HEK293 (cell line): ENCODE measurements around the gene TARS2.
A peak's percentile ranks its signal among the peaks of the same experiment; 100 is the strongest.

Source experiments
- CTCF ChIA-PET: fragments of 350-600 bp; formaldehyde crosslinking; extraction: SDS; loops from one replicate; lab custom pipeline; 2021; ENCODE audit warnings: antibody characterized with exemption; lab: Yijun Ruan, JAX
- POLR2A ChIA-PET: fragments of 300-600 bp; formaldehyde crosslinking; extraction: SDS; loops from one replicate; lab custom pipeline; 2020; ENCODE audit warnings: antibody characterized with exemption, inconsistent platforms; lab: Yijun Ruan, JAX
- H3K27ac ChIP-seq: fragments of 200-500 bp; sonication (Bioruptor generic); 2 replicates; pipeline ENCODE4 v1.5.1; 2014; ENCODE audit warnings: low read depth, low read length, control low read depth, inconsistent platforms; ENCODE audit errors: extremely low read depth
- H3K36me3 ChIP-seq, 2 experiments: fragments of 200-500 bp in 1 of 2; sonication (Bioruptor generic) in 1 of 2; 1 replicate in 1 of 2; 2 replicates in 1 of 2; pipeline ENCODE4 v1.5.1; 2014 to 2017; ENCODE audit warnings: inconsistent platforms in 2 of 2, low read length in 2 of 2; ENCODE audit not compliant: control insufficient read depth in 2 of 2, insufficient read depth in 1 of 2
- H3K4me1 ChIP-seq: fragments of 200-500 bp; sonication (Bioruptor generic); 2 replicates; pipeline ENCODE4 v1.5.1; 2014; ENCODE audit warnings: mild to moderate bottlenecking, low read length, inconsistent platforms; ENCODE audit not compliant: control insufficient read depth, insufficient read depth
- H3K4me3 ChIP-seq: 2 replicates; pipeline ENCODE4 v1.5.1; 2011; ENCODE audit warnings: low read depth, mild to moderate bottlenecking, control low read depth, low read length, moderate library complexity
- H3K9me3 ChIP-seq: fragments of 200-500 bp; sonication (Bioruptor generic); 2 replicates; pipeline ENCODE4 v1.5.1; 2014; ENCODE audit warnings: low read depth, low read length, inconsistent platforms; ENCODE audit not compliant: control insufficient read depth, insufficient read depth
- GLI4 ChIP-seq: fragments of 450-650 bp; formaldehyde crosslinking; IDR thresholded peaks from 2 replicates; pipeline ENCODE4 v1.5.1; 2016; ENCODE audit warnings: missing biosample characterization, missing genetic modification characterization
- PRDM1 ChIP-seq: fragments of 450-650 bp; formaldehyde crosslinking; IDR thresholded peaks from 2 replicates; pipeline ENCODE4; 2016; ENCODE audit warnings: missing biosample characterization, missing genetic modification characterization
- SP2 ChIP-seq: fragments of 450-650 bp; formaldehyde crosslinking; IDR thresholded peaks from 2 replicates; pipeline ENCODE4 v1.5.1; 2016; ENCODE audit warnings: missing biosample characterization, missing genetic modification characterization
- ZBTB1 ChIP-seq: fragments of 450-650 bp; formaldehyde crosslinking; IDR thresholded peaks from 2 replicates; pipeline ENCODE4 v1.5.1; 2016; ENCODE audit warnings: missing biosample characterization, missing genetic modification characterization
- ZBTB20 ChIP-seq: fragments of 450-650 bp; formaldehyde crosslinking; IDR thresholded peaks from 2 replicates; pipeline ENCODE4 v1.5.1; 2016; ENCODE audit warnings: missing biosample characterization, missing genetic modification characterization
- ZIC2 ChIP-seq: fragments of 450-650 bp; formaldehyde crosslinking; IDR thresholded peaks from 2 replicates; pipeline ENCODE4 v1.5.1; 2016; ENCODE audit warnings: missing biosample characterization, missing genetic modification characterization
- ZNF311 ChIP-seq: fragments of 450-650 bp; formaldehyde crosslinking; IDR thresholded peaks from 2 replicates; pipeline ENCODE4 v1.5.1; 2017; ENCODE audit warnings: missing biosample characterization, missing genetic modification characterization, borderline replicate concordance
- ZNF37A ChIP-seq: fragments of 450-650 bp; IDR thresholded peaks from 2 replicates; pipeline ENCODE4 v1.5.1; 2018; ENCODE audit warnings: missing biosample characterization, missing genetic modification characterization
- ZNF423 ChIP-seq: fragments of 450-650 bp; formaldehyde crosslinking; IDR thresholded peaks from 2 replicates; pipeline ENCODE4 v1.5.1; 2016; ENCODE audit warnings: missing biosample characterization, missing genetic modification characterization
- ZNF560 ChIP-seq: fragments of 450-650 bp; formaldehyde crosslinking; IDR thresholded peaks from 2 replicates; pipeline ENCODE4 v1.5.1; 2017; ENCODE audit warnings: missing biosample characterization, missing genetic modification characterization, borderline replicate concordance
- ZNF621 ChIP-seq: fragments of 450-650 bp; formaldehyde crosslinking; IDR thresholded peaks from 2 replicates; pipeline ENCODE4 v1.5.1; 2017; ENCODE audit warnings: missing biosample characterization, missing genetic modification characterization
- ZNF624 ChIP-seq: fragments of 450-650 bp; formaldehyde crosslinking; IDR thresholded peaks from 2 replicates; pipeline ENCODE4 v1.5.1; 2017; ENCODE audit warnings: missing biosample characterization, missing genetic modification characterization
- ZNF654 ChIP-seq: fragments of 450-650 bp; formaldehyde crosslinking; IDR thresholded peaks from 2 replicates; pipeline ENCODE4 v1.5.1; 2016; ENCODE audit warnings: low read depth, missing biosample characterization, missing genetic modification characterization
- ZNF701 ChIP-seq: fragments of 450-650 bp; formaldehyde crosslinking; IDR thresholded peaks from 2 replicates; pipeline ENCODE4 v1.5.1; 2016; ENCODE audit warnings: missing biosample characterization, missing genetic modification characterization
- ZNF791 ChIP-seq: fragments of 450-650 bp; formaldehyde crosslinking; IDR thresholded peaks from 2 replicates; pipeline ENCODE4 v1.5.1; 2016; ENCODE audit warnings: missing biosample characterization, missing genetic modification characterization
- TF ChIP-seq, protein P1 (sequence below): fragments of 450-650 bp; formaldehyde crosslinking; conservative IDR thresholded peaks from 2 replicates; pipeline ENCODE4 v1.5.1; 2016; ENCODE audit warnings: low read depth, missing biosample characterization, missing genetic modification characterization
- TF ChIP-seq, protein P2 (sequence below): fragments of 450-650 bp; formaldehyde crosslinking; optimal IDR thresholded peaks from 2 replicates; pipeline ENCODE3; 2016; ENCODE audit warnings: missing biosample characterization, mild to moderate bottlenecking, missing genetic modification characterization
- TF ChIP-seq, protein P3 (sequence below): fragments of 450-650 bp; formaldehyde crosslinking; IDR thresholded peaks from 2 replicates; pipeline ENCODE4 v1.5.1; 2017; ENCODE audit warnings: missing biosample characterization, missing genetic modification characterization

The TARS2 gene

DNA sequence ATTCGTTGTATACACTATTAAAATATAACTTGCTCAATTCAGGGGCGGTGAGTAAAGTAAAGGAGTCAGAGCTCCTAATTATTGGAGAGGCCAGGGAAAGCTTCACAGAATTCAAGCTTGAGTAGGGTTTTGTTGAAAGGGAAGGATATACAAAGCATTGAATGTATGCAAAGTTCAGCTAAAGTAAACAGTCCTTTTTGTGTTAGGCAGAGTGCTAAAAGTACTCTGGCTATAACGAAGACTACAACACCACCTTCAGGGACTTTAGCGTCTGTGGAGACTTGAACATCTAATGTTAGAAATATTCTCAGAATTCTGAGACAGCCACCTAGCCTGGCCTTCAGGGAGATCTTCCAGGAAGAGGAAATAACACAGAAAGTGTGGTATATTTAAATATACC, 29.4 kb downstream of the TARS2 start:
- no peak overlapping the region for H3K4me3 ChIP-seq
- POLR2A ChIA-PET = interaction anchor here (0.7 to 2.0 kb wide), 9 partner anchors 13 to 63 kb away, joined by 3 to 9 read pairs (median 5); partner anchors contain the start of gene MCL1
- no peak overlapping the region for H3K27ac ChIP-seq

DNA sequence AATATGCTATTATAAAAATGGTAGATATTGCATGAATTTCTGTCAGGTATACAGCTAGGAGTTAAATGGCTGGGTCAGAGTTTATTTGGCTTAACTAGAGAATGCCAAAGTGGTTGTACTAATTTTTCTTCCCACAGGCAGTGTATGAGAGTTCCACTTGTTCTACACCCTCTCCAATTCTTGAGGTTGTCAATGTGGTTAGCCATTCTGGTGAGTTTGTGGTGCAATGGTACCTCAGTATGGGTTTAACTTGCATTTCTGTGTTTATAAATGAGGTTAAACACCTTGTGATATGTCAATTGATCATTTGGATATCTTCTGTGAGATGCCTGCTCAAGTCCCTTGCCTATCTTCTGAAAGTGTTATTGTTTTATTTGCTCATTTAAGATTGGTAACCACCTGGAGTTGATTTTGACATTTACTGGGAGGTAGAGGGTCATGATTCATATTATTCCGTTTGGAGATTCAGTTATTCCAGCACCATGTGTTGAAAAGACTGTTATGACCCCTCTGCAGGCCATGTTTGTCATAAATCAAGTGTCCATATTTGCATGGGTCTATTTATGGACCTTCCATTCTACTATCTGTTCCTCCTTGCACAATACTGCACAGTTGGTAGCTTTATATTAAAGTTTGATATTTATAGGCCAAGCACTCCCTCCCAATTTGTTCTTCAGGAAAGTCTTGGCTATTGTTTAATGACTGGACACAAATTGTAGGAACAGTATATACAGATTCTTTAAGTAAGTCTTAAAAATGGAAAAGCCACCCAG, 34.2 kb downstream of the TARS2 start:
- Histone ChIP-seq H3K4me3 (no peak overlapping the region), H3K36me3 (no peaks in the 10 kb centered on the region; a peak in 1 of 3 replicates), H3K27ac (no peak overlapping the region), H3K9me3 (no peaks in the 10 kb centered on the region), H3K4me1 (no peaks in the 10 kb centered on the region)
- TF ChIP-seq ZNF311 (tag by site-specific recombination) = no peak
- no peak for TF ChIP-seq ZNF791 (tag by site-specific recombination)
- no peak for TF ChIP-seq ZNF701
- no peak for TF ChIP-seq ZNF654 (tag by site-specific recombination)
- no peak for TF ChIP-seq ZNF423
- no peak for TF ChIP-seq ZNF560 (tag by site-specific recombination)
- TF ChIP-seq, protein P1, sequence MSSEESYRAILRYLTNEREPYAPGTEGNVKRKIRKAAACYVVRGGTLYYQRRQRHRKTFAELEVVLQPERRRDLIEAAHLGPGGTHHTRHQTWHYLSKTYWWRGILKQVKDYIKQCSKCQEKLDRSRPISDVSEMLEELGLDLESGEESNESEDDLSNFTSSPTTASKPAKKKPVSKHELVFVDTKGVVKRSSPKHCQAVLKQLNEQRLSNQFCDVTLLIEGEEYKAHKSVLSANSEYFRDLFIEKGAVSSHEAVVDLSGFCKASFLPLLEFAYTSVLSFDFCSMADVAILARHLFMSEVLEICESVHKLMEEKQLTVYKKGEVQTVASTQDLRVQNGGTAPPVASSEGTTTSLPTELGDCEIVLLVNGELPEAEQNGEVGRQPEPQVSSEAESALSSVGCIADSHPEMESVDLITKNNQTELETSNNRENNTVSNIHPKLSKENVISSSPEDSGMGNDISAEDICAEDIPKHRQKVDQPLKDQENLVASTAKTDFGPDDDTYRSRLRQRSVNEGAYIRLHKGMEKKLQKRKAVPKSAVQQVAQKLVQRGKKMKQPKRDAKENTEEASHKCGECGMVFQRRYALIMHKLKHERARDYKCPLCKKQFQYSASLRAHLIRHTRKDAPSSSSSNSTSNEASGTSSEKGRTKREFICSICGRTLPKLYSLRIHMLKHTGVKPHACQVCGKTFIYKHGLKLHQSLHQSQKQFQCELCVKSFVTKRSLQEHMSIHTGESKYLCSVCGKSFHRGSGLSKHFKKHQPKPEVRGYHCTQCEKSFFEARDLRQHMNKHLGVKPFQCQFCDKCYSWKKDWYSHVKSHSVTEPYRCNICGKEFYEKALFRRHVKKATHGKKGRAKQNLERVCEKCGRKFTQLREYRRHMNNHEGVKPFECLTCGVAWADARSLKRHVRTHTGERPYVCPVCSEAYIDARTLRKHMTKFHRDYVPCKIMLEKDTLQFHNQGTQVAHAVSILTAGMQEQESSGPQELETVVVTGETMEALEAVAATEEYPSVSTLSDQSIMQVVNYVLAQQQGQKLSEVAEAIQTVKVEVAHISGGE = no peak
- TF ChIP-seq ZNF621 (tag by site-specific recombination) = no peak
- TF ChIP-seq, protein P2, sequence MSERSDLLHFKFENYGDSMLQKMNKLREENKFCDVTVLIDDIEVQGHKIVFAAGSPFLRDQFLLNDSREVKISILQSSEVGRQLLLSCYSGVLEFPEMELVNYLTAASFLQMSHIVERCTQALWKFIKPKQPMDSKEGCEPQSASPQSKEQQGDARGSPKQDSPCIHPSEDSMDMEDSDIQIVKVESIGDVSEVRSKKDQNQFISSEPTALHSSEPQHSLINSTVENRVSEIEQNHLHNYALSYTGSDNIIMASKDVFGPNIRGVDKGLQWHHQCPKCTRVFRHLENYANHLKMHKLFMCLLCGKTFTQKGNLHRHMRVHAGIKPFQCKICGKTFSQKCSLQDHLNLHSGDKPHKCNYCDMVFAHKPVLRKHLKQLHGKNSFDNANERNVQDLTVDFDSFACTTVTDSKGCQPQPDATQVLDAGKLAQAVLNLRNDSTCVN (tag by site-specific recombination) = no peak
- TF ChIP-seq, protein P3, sequence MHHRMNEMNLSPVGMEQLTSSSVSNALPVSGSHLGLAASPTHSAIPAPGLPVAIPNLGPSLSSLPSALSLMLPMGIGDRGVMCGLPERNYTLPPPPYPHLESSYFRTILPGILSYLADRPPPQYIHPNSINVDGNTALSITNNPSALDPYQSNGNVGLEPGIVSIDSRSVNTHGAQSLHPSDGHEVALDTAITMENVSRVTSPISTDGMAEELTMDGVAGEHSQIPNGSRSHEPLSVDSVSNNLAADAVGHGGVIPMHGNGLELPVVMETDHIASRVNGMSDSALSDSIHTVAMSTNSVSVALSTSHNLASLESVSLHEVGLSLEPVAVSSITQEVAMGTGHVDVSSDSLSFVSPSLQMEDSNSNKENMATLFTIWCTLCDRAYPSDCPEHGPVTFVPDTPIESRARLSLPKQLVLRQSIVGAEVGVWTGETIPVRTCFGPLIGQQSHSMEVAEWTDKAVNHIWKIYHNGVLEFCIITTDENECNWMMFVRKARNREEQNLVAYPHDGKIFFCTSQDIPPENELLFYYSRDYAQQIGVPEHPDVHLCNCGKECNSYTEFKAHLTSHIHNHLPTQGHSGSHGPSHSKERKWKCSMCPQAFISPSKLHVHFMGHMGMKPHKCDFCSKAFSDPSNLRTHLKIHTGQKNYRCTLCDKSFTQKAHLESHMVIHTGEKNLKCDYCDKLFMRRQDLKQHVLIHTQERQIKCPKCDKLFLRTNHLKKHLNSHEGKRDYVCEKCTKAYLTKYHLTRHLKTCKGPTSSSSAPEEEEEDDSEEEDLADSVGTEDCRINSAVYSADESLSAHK (tag by site-specific recombination) = no peak
- TF ChIP-seq GLI4 = no peak
- no peak for TF ChIP-seq ZNF624 (tag by site-specific recombination)
- TF ChIP-seq ZBTB1 (tag by site-specific recombination) = no peak
- no peak for TF ChIP-seq ZBTB20 (tag by site-specific recombination)
- no peak for TF ChIP-seq SP2 (tag by site-specific recombination)
- no peak for TF ChIP-seq ZNF37A (tag by site-specific recombination)
- ChIA-PET POLR2A (interaction anchor here (0.6 kb wide), 1 partner anchor 55 kb away, joined by 5 read pairs; no protein-coding TSS in a partner anchor), CTCF (interaction anchor here (6.6 kb wide), 1 partner anchor 12 kb away, joined by 50 read pairs; no protein-coding TSS in a partner anchor)

More for the DNA sequence above, 29.4 kb downstream of the TARS2 start:
- TF ChIP-seq ZNF654 (tag by site-specific recombination) = peak; percentile 46
- 0 out of 2 replicates have a peak, but pooled peaks have one; percentile 24 for TF ChIP-seq PRDM1 (tag by site-specific recombination)
- TF ChIP-seq ZIC2 (tag by site-specific recombination) = no peak
- CTCF ChIA-PET = interaction anchor here (1.0 to 6.6 kb wide), 7 partner anchors 13 to 260 kb away, joined by 3 to 50 read pairs (median 5); no protein-coding TSS in a partner anchor
- Histone ChIP-seq H3K9me3 (no peaks in the 10 kb centered on the region), H3K36me3 (peaks cover 0 to 8% of the 10 kb centered on the region in 2 experiments; a peak in 2 of 3 replicates), H3K4me1 (no peaks in the 10 kb centered on the region)
